ENCODE results near the gene WFDC8.
A peak's percentile ranks its signal among the peaks of the same experiment; 100 is the strongest.

WFDC8 gene

DNA sequence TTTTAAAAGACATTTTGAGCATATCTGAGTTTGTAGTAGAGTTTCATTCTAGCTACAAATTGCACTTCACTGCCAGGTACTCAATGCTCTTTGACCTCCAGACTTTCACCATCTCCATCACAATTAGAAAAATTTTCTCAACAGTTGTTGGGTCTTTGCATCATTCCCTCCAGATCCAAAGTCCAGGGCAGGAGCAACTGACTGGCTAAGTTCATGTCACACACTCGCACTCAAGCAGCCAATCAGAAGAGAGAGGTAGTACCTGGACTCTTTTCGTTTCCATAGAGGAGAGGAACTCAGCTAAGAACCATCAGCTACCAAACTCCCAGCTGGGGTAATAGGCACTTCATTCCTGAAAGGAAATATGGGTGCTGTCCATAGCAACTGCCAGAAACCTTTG, 72.7 kb downstream of the WFDC8 start:
- Histone ChIP-seq H3K9me3 (ENCODE audit: control insufficient read depth, insufficient read depth, low read depth, low read length) (no peaks in the 10 kb centered on the region), H3K4me1 (ENCODE audit: control insufficient read depth, insufficient read depth, low read length) (no peaks in the 10 kb centered on the region), H3K27ac (ENCODE audit: extremely low read depth, low read depth, low read length) (no peak overlapping the region), H3K36me3 (ENCODE audit: control insufficient read depth in 2 of 2, insufficient read depth in 1 of 2, low read length in 2 of 2) (no peaks in the 10 kb centered on the region), H3K4me3 (ENCODE audit: low read depth, low read length) (no peak overlapping the region)
- ChIA-PET CTCF (no interaction called here), POLR2A (no interaction called here)
- TF ChIP-seq YY1 (tag by site-specific recombination; IDR thresholded peaks at IDR 0.05) (no peak), KLF1 (tag by site-specific recombination; IDR thresholded peaks at IDR 0.05) (no peak), HOXA7 (CRISPR knock-in tag; IDR thresholded peaks at IDR 0.05; ENCODE audit: borderline replicate concordance) (no peak), ZNF585B (tag by site-specific recombination; IDR thresholded peaks at IDR 0.05) (no peak), KLF10 (tag by site-specific recombination; IDR thresholded peaks at IDR 0.05) (no peak), ZNF747 (tag by site-specific recombination; IDR thresholded peaks at IDR 0.05) (no peak), ZSCAN16 (tag by site-specific recombination; IDR thresholded peaks at IDR 0.05) (no peak)
- TF ChIP-seq, protein P1, sequence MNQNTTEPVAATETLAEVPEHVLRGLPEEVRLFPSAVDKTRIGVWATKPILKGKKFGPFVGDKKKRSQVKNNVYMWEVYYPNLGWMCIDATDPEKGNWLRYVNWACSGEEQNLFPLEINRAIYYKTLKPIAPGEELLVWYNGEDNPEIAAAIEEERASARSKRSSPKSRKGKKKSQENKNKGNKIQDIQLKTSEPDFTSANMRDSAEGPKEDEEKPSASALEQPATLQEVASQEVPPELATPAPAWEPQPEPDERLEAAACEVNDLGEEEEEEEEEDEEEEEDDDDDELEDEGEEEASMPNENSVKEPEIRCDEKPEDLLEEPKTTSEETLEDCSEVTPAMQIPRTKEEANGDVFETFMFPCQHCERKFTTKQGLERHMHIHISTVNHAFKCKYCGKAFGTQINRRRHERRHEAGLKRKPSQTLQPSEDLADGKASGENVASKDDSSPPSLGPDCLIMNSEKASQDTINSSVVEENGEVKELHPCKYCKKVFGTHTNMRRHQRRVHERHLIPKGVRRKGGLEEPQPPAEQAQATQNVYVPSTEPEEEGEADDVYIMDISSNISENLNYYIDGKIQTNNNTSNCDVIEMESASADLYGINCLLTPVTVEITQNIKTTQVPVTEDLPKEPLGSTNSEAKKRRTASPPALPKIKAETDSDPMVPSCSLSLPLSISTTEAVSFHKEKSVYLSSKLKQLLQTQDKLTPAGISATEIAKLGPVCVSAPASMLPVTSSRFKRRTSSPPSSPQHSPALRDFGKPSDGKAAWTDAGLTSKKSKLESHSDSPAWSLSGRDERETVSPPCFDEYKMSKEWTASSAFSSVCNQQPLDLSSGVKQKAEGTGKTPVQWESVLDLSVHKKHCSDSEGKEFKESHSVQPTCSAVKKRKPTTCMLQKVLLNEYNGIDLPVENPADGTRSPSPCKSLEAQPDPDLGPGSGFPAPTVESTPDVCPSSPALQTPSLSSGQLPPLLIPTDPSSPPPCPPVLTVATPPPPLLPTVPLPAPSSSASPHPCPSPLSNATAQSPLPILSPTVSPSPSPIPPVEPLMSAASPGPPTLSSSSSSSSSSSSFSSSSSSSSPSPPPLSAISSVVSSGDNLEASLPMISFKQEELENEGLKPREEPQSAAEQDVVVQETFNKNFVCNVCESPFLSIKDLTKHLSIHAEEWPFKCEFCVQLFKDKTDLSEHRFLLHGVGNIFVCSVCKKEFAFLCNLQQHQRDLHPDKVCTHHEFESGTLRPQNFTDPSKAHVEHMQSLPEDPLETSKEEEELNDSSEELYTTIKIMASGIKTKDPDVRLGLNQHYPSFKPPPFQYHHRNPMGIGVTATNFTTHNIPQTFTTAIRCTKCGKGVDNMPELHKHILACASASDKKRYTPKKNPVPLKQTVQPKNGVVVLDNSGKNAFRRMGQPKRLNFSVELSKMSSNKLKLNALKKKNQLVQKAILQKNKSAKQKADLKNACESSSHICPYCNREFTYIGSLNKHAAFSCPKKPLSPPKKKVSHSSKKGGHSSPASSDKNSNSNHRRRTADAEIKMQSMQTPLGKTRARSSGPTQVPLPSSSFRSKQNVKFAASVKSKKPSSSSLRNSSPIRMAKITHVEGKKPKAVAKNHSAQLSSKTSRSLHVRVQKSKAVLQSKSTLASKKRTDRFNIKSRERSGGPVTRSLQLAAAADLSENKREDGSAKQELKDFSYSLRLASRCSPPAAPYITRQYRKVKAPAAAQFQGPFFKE (tag by site-specific recombination; IDR thresholded peaks at IDR 0.05; ENCODE audit: borderline replicate concordance) = no peak

DNA sequence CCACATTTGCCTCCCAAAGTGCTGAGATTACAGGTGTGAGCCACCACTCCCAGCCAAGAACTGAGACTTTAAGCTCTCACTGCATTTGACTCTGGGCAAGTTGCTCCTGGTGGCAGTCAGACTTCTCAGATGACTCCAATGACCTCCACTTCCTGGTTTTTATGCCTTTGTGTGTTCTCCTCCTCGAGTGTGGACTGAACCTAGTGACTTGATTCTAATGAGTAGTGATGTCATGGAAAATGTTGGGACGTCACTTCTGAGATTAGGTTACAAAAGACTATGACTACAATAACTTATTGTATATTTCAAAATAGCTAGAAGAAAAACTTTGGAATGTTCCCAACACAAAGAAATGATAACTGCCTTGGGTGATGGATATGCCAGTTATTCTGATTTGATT, 75.7 kb downstream of the WFDC8 start:
- ChIA-PET POLR2A (no interaction called here), CTCF (interaction anchor here (0.7 to 1.0 kb wide), 2 partner anchors 130 to 202 kb away, joined by 3 read pairs; no protein-coding TSS in a partner anchor)
- no peak overlapping the region for H3K27ac ChIP-seq (ENCODE audit: extremely low read depth, low read depth, low read length)
- H3K9me3 ChIP-seq (ENCODE audit: control insufficient read depth, insufficient read depth, low read depth, low read length) = no peaks in the 10 kb centered on the region
- H3K36me3 ChIP-seq (ENCODE audit: control insufficient read depth in 2 of 2, insufficient read depth in 1 of 2, low read length in 2 of 2) = no peaks in the 10 kb centered on the region
- no peaks in the 10 kb centered on the region for H3K4me1 ChIP-seq (ENCODE audit: control insufficient read depth, insufficient read depth, low read length)
- TF ChIP-seq BCL11B (tag by site-specific recombination; IDR thresholded peaks at IDR 0.05; ENCODE audit: low read depth) = no peak
- no peak for TF ChIP-seq ZNF501 (tag by site-specific recombination; IDR thresholded peaks at IDR 0.05)
- TF ChIP-seq ZNF488 (tag by site-specific recombination; IDR thresholded peaks at IDR 0.05) = no peak
- TF ChIP-seq, protein P2, sequence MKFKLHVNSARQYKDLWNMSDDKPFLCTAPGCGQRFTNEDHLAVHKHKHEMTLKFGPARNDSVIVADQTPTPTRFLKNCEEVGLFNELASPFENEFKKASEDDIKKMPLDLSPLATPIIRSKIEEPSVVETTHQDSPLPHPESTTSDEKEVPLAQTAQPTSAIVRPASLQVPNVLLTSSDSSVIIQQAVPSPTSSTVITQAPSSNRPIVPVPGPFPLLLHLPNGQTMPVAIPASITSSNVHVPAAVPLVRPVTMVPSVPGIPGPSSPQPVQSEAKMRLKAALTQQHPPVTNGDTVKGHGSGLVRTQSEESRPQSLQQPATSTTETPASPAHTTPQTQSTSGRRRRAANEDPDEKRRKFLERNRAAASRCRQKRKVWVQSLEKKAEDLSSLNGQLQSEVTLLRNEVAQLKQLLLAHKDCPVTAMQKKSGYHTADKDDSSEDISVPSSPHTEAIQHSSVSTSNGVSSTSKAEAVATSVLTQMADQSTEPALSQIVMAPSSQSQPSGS (tag by site-specific recombination; IDR thresholded peaks at IDR 0.05; ENCODE audit: low read depth) = 0 out of 2 replicates have a peak, but pooled peaks have one; percentile 9
- TF ChIP-seq ZNF24 (tag by site-specific recombination; IDR thresholded peaks at IDR 0.05) = no peak
- H3K4me3 ChIP-seq (ENCODE audit: low read depth, low read length) = no peak overlapping the region

GRCh38 chr20:45502561-45502960, 76.5 kb downstream of the WFDC8 start:
- no peaks in the 10 kb centered on the region for H3K36me3 ChIP-seq (ENCODE audit: control insufficient read depth in 2 of 2, insufficient read depth in 1 of 2, low read length in 2 of 2)
- no peaks in the 10 kb centered on the region for H3K9me3 ChIP-seq (ENCODE audit: control insufficient read depth, insufficient read depth, low read depth, low read length)
- POLR2A ChIA-PET = no interaction called here
- no peak overlapping the region for H3K4me3 ChIP-seq (ENCODE audit: low read depth, low read length)
- no peak for TF ChIP-seq ZNF791 (tag by site-specific recombination; IDR thresholded peaks at IDR 0.05)
- TF ChIP-seq ZNF132 (tag by site-specific recombination; IDR thresholded peaks at IDR 0.05; ENCODE audit: borderline replicate concordance) = no peak
- no peak for TF ChIP-seq FEZF1 (tag by site-specific recombination; IDR thresholded peaks at IDR 0.05)
- no peak for TF ChIP-seq ZNF19 (tag by site-specific recombination; IDR thresholded peaks at IDR 0.05; ENCODE audit: low read depth)
- no peak for TF ChIP-seq ZFP69B (tag by site-specific recombination; IDR thresholded peaks at IDR 0.05)
- TF ChIP-seq ZEB2 (tag by site-specific recombination; IDR thresholded peaks at IDR 0.05) = no peak
- TF ChIP-seq ZNF157 (tag by site-specific recombination; IDR thresholded peaks at IDR 0.05) = no peak
- TF ChIP-seq, protein P3, sequence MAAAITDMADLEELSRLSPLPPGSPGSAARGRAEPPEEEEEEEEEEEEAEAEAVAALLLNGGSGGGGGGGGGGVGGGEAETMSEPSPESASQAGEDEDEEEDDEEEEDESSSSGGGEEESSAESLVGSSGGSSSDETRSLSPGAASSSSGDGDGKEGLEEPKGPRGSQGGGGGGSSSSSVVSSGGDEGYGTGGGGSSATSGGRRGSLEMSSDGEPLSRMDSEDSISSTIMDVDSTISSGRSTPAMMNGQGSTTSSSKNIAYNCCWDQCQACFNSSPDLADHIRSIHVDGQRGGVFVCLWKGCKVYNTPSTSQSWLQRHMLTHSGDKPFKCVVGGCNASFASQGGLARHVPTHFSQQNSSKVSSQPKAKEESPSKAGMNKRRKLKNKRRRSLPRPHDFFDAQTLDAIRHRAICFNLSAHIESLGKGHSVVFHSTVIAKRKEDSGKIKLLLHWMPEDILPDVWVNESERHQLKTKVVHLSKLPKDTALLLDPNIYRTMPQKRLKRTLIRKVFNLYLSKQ (tag by site-specific recombination; IDR thresholded peaks at IDR 0.05; ENCODE audit: borderline replicate concordance) = no peak
- no peak for TF ChIP-seq ZNF169 (tag by site-specific recombination; IDR thresholded peaks at IDR 0.05)
- TF ChIP-seq ZNF138 (tag by site-specific recombination; IDR thresholded peaks at IDR 0.05; ENCODE audit: borderline replicate concordance) = no peak
- no peak for TF ChIP-seq ZNF501 (tag by site-specific recombination; IDR thresholded peaks at IDR 0.05)
- TF ChIP-seq ZNF155 (tag by site-specific recombination; IDR thresholded peaks at IDR 0.05) = no peak
- H3K4me1 ChIP-seq (ENCODE audit: control insufficient read depth, insufficient read depth, low read length) = no peaks in the 10 kb centered on the region
- no peak overlapping the region for H3K27ac ChIP-seq (ENCODE audit: extremely low read depth, low read depth, low read length)
- CTCF ChIA-PET = interaction anchor here (0.6 to 1.0 kb wide), 5 partner anchors 15 to 324 kb away, joined by 3 read pairs; no protein-coding TSS in a partner anchor
